GM10266 (cell line): ENCODE results near the gene NPC1.

Experiments used
- DNase-seq: peaks from one replicate; pipeline ENCODE4 v3.0.0; 2012; ENCODE audit errors: extremely low spot score
- TF ChIP-seq, protein P1 (sequence below): IDR thresholded peaks from 2 replicates; pipeline ENCODE4 v1.5.1; 2012; ENCODE audit warnings: mild to moderate bottlenecking, low read depth; ENCODE audit not compliant: control insufficient read depth, insufficient read depth; ENCODE audit errors: missing control alignments

Gene NPC1

DNA sequence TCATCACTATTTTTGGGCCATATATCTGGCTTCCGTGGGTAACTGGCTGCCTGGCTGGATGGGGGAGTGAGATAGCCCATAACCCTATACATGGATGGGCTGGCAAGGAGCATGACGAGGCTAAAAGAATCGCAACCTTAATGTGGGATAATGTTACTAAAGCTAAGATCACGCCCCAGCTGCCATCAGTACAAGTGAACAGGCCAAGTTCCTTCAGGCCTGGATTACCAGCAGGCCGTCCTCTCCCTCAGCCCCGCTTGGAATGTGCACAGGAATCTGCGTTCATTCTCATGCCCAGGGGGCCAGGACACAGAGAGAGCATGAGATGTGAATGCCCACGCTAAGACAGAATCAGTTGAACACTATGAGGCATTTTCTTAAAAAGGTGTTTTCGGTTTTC is 48.3 kb downstream of the NPC1 start:
- no peak for DNase-seq
- TF ChIP-seq, protein P1, sequence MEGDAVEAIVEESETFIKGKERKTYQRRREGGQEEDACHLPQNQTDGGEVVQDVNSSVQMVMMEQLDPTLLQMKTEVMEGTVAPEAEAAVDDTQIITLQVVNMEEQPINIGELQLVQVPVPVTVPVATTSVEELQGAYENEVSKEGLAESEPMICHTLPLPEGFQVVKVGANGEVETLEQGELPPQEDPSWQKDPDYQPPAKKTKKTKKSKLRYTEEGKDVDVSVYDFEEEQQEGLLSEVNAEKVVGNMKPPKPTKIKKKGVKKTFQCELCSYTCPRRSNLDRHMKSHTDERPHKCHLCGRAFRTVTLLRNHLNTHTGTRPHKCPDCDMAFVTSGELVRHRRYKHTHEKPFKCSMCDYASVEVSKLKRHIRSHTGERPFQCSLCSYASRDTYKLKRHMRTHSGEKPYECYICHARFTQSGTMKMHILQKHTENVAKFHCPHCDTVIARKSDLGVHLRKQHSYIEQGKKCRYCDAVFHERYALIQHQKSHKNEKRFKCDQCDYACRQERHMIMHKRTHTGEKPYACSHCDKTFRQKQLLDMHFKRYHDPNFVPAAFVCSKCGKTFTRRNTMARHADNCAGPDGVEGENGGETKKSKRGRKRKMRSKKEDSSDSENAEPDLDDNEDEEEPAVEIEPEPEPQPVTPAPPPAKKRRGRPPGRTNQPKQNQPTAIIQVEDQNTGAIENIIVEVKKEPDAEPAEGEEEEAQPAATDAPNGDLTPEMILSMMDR, result no peak

DNA sequence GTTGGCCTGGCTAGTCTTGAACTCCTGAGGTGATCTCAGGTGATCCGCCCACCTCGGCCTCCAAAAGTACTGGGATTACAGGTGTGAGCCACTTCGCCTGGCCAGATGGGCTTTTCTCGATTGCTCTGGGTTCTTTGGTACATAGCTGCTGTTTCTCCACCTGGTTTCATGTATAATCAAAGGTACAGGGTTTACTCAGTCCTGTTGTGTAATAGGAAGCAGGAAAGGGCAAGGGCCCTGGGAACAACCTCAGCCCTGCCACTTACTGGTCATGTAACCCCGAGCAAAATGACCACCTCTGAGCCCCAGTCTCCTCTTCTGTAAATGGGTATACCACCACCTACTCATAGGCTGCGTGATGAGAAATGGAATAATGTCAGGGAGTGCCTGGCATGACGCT is 49.0 kb downstream of the NPC1 start:
- no peak for DNase-seq
- TF ChIP-seq, protein P1, result no peak

DNA sequence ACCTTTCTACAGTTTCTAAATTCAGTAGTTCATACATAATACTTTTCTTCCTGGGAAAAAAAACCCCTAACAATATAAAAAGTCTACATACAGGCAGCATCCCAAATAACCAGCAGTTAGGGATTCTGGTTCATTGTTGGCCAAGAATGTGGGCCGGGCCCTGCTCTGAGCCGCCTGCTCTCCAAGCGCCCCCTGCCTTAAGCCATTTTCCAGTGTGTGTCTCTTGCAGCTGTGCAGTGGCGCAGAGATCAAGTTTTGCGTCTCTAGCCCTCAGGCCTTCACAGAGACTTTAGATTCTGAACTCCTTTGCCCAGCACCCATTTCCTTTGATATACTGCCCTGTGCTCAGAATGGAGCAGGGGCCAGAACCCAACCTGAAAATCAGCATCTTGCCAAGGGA is 50.1 kb downstream of the NPC1 start:
- TF ChIP-seq, protein P1, result no peak
- no peak for DNase-seq

DNA sequence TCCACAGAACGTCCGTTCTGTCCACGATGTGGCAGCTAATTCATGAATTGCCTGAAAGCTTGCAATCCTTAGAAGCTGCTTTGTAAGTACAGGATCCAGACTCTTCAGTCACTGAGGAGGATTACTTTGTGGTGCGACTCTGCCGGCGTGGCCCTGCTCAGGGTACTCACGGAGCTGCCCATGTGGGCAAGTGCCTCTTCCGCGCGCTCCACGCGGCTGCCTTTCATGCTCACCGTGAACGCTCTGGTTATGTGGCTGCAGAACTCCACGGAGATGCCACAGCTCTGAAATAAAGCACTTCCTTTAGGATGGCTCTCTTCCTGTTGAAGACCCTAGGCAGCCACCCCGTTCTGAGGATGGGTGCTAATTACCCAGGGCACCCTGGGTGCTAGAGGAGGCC is 52.0 kb downstream of the NPC1 start:
- TF ChIP-seq, protein P1, result no peak
- DNase-seq, result no peak

DNA sequence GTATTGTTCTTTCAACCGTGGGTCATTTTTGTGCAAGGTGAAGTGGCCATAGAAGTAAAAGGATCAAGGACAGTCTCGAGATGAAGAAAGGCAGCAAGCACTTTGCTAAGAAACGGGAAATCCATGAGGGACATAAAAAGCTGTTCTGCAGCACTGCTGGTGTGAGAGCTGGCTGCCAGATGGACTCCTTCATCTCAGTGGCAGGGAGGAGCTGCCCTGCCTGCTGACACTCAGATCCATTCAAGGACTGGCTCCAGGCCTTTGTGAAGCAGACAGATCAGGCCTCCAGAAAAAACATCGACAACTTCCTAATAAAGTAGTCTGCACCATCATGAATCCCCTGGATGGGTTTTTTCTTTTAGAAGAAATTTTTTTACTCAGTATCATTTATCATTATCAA is 53.5 kb downstream of the NPC1 start:
- TF ChIP-seq, protein P1, result no peak
- no peak for DNase-seq

DNA sequence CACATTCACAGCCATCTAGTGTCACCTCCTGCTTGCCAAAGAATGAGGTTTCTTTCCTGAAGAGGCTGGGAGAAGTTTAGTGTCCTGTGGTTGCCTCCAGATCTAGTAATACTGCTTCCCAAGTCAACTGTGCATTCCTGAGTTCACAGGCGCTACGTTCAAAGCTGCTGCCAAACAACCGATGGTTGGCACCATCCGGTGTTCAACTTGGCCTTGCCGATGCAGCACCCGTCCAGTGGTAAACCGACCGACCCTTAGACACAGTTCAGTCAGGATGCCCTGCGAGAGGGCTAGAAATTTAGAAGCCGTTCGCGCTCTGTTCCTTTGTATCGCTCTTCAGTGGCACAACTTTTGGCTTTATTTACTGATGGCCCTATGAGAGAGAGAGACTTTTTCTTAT is 54.4 kb downstream of the NPC1 start:
- TF ChIP-seq, protein P1, result no peak
- DNase-seq, result no peak

DNA sequence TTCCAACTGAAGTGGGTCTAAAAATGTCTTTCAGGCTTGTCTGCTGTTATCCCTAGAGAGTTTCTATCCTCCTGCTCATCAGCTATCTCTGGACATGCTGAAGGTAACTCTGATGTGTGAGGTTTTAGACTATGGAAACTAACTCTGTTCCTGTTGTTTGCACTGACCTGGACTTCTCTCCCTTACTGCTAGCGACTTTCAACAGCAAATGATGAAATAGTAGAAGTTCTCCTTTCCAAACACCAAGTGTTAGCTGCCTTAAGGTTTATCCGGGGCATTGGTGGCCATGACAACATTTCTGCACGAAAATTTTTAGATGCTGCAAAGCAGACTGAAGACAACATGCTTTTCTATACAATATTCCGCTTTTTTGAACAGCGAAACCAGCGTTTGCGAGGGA is 56.1 kb downstream of the NPC1 start:
- TF ChIP-seq, protein P1, result no peak

DNA sequence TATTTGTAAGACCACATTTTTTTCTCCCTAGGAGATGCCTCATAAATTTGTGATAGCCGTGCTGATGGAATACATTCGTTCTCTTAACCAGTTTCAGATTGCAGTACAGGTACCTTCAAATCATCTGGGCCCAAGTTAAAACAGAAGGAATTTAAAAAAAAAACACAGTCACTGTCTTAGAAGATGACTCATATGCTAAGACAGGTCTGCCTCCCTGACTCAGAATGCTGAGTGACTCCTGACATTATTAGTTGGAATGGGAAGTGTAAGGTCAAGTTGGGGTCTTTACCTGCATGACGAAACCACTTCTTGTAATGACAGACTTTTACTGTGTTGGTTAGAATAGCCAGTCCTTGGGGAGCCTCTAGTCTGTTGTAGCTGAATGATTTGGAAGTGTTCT is 56.7 kb downstream of the NPC1 start:
- no peak for DNase-seq
- TF ChIP-seq, protein P1, result no peak

More for the DNA sequence above, 56.1 kb downstream of the NPC1 start:
- no peak for DNase-seq
